ENCODE data around the gene CCDC3. TPM values are rescaled to one million over a fixed set of nuclear protein-coding genes. Genes with fewer than 3 reads are reported as not detected.

The CCDC3 gene
- total RNA-seq, 3 donors from 2014 or later (not counting 1 experiment from before 2014, with no cell fraction given), result 0.21 to 0.23 (median 0.23) TPM

- H3K36me3 Mint-ChIP-seq, result no peaks in the 10 kb centered on the region
- no peak overlapping the region for H3K27ac Mint-ChIP-seq
- intact Hi-C loops (cut with micrococcal nuclease), result no loop called here
- ATAC-seq (no peak), DNase-seq (no peak)
- H3K4me1 Mint-ChIP-seq, result no peaks in the 10 kb centered on the region
- H3K36me3 ChIP-seq (ENCODE audit: control insufficient read depth, insufficient read depth, low read length), result no peaks in the 10 kb centered on the region
- H3K4me3 Mint-ChIP-seq, result no peak overlapping the region
- no peaks in the 10 kb centered on the region for H3K9me3 Mint-ChIP-seq
- H3K27ac ChIP-seq (ENCODE audit: low read length), result no peak overlapping the region
- no peaks in the 10 kb centered on the region for H3K4me1 ChIP-seq (ENCODE audit: control insufficient read depth, insufficient read depth, low read length)
- H3K4me3 ChIP-seq (ENCODE audit: low read length), result no peak overlapping the region
- H3K27me3 Mint-ChIP-seq (ENCODE audit: low read depth in 2 of 2), result peaks cover 14 to 15% of the 10 kb centered on the region in 2 donors
- 83% methylated on average over 6 of the region's 6 CpGs for WGBS (ENCODE audit: insufficient coverage)
- no peak for TF ChIP-seq CTCF (IDR thresholded peaks at IDR 0.05)
- H3K27me3 ChIP-seq (ENCODE audit: control insufficient read depth, insufficient read depth, low read length), result no peaks in the 10 kb centered on the region
- no peaks in the 10 kb centered on the region for H3K9me3 ChIP-seq (ENCODE audit: control insufficient read depth, insufficient read depth, low read length)
These were observed 20.7 kb downstream of the CCDC3 start for GRCh38 chr10:12980713-12981306.

GRCh38 chr10:12980102-12980661 lies 21.3 kb downstream of the CCDC3 start:
- Histone ChIP-seq H3K4me3 (ENCODE audit: low read length) (no peak overlapping the region), H3K27ac (ENCODE audit: low read length) (no peak overlapping the region), H3K36me3 (ENCODE audit: control insufficient read depth, insufficient read depth, low read length) (no peaks in the 10 kb centered on the region), H3K27me3 (ENCODE audit: control insufficient read depth, insufficient read depth, low read length) (no peaks in the 10 kb centered on the region), H3K9me3 (ENCODE audit: control insufficient read depth, insufficient read depth, low read length) (no peaks in the 10 kb centered on the region), H3K4me1 (ENCODE audit: control insufficient read depth, insufficient read depth, low read length) (no peaks in the 10 kb centered on the region)
- TF ChIP-seq CTCF (IDR thresholded peaks at IDR 0.05), result no peak
- no peak for ATAC-seq
- Mint-ChIP-seq H3K27ac (no peak overlapping the region), H3K4me3 (no peak overlapping the region), H3K9me3 (no peaks in the 10 kb centered on the region), H3K27me3 (ENCODE audit: low read depth in 2 of 2) (peaks cover 16 to 18% of the 10 kb centered on the region in 2 donors), H3K4me1 (no peaks in the 10 kb centered on the region), H3K36me3 (no peaks in the 10 kb centered on the region)
- intact Hi-C loops (cut with micrococcal nuclease), result no loop called here
- 49% methylated on average over 7 of the region's 7 CpGs for WGBS (ENCODE audit: insufficient coverage)
- no peak for DNase-seq

- H3K27ac ChIP-seq (ENCODE audit: low read length), result no peak overlapping the region
These were observed 22.6 kb downstream of the CCDC3 start for GRCh38 chr10:12978891-12979290.

More at GRCh38 chr10:12978891-12979290, 22.6 kb downstream of the CCDC3 start:
- Mint-ChIP-seq H3K9me3 (no peaks in the 10 kb centered on the region), H3K36me3 (no peaks in the 10 kb centered on the region), H3K4me3 (no peak overlapping the region), H3K4me1 (no peaks in the 10 kb centered on the region), H3K27ac (no peak overlapping the region), H3K27me3 (ENCODE audit: low read depth in 2 of 2) (peaks cover 16 to 18% of the 10 kb centered on the region in 2 donors)
- intact Hi-C loops (cut with micrococcal nuclease), result no loop called here
- TF ChIP-seq CTCF (IDR thresholded peaks at IDR 0.05), result no peak
- ATAC-seq (no peak), DNase-seq (no peak)
- no peaks in the 10 kb centered on the region for H3K36me3 ChIP-seq (ENCODE audit: control insufficient read depth, insufficient read depth, low read length)
- no peaks in the 10 kb centered on the region for H3K27me3 ChIP-seq (ENCODE audit: control insufficient read depth, insufficient read depth, low read length)
- H3K4me1 ChIP-seq (ENCODE audit: control insufficient read depth, insufficient read depth, low read length), result no peaks in the 10 kb centered on the region
- WGBS (ENCODE audit: insufficient coverage), result 93% methylated on average over 4 of the region's 4 CpGs
- no peak overlapping the region for H3K4me3 ChIP-seq (ENCODE audit: low read length)
- H3K9me3 ChIP-seq (ENCODE audit: control insufficient read depth, insufficient read depth, low read length), result no peaks in the 10 kb centered on the region
